ENCODE data around the gene LYPD1. TPM values are rescaled to one million over a fixed set of nuclear protein-coding genes. Genes with fewer than 3 reads are reported as not detected.

LYPD1 gene
- total and polyA plus RNA-seq, 10 of the 15 experiments (the other 5 are each of a cell fraction or from before 2014, with no cell fraction given) = not detected

DNA sequence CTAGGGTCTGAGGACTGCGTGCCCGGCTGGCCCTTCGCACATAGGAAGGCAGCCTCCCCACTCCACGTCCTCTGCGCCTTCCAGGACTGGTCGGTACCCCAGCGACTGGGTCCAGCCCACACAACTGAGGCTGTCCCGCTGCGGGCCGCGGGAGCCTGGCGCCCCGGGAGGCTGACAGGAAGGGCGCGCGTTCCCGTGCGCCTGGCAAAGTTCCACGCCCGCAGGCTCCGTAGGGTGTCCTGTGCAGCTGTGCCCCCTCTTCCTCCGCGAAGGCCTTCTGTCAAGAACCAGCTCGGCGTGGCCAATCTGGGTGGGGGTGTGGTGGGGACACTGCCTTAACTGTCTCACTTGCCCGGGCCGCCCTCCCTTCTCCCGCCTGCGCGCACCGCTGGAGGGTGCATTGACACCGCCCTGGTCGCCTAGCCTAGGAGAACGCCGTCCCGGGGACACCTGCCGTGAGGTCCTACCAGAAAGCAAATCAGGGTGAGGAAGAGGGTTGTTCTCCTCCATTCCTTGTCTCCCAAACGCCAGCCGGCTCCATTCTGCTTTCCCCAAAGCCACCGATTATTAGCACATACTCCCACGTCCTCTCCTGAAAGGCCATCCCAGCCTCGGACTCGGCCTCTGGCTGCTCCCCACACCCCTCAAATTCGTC lies 618 bp upstream of the LYPD1 start:
- no peaks in the 10 kb centered on the region for H3K79me2 ChIP-seq (ENCODE audit: control insufficient read depth, insufficient read depth, low read length)
- H3K9me3 ChIP-seq (replicated peaks; ENCODE audit: control insufficient read depth, insufficient read depth, low read length) = no peaks in the 10 kb centered on the region
- intact Hi-C loops (cut with micrococcal nuclease; ENCODE audit: unreplicated experiment) (loop anchor here (5.0 kb wide), 1 partner anchor 502 kb away; no protein-coding TSS in a partner anchor), in situ Hi-C loops (cut with MboI) (no loop called here)
- ChIA-PET RAD21 (ENCODE audit: unreplicated experiment) (no interaction called here), POLR2A (no interaction called here), SMC1A (ENCODE audit: uncharacterized antibody, unreplicated experiment) (no interaction called here), CTCF (interaction anchor here (1.7 kb wide), 1 partner anchor 500 kb away, joined by 4 read pairs; no protein-coding TSS in a partner anchor)
- 0 out of 6 replicates have a peak, but pooled peaks of 1 of the 3 experiments have one; percentile 2 for TF ChIP-seq CTCF (IDR thresholded peaks at IDR 0.05 in 2 of 3, conservative IDR thresholded peaks at IDR 0.05 in 1 of 3; ENCODE audit: control insufficient read depth in 2 of 3, extremely low read depth in 1 of 3, insufficient read depth in 1 of 3, low read depth in 3 of 3, low read length in 3 of 3)
- TF ChIP-seq MYC (IDR thresholded peaks at IDR 0.05; ENCODE audit: insufficient read depth, insufficient read length, insufficient replicate concordance, low read length, severe bottlenecking) = no peak
- no peaks in the 10 kb centered on the region for H3K36me3 ChIP-seq (ENCODE audit: control insufficient read depth in 2 of 2, insufficient read depth in 2 of 2, low read length in 1 of 2)
- no peak overlapping the region for H3K4me2 ChIP-seq (ENCODE audit: control insufficient read depth, insufficient read depth)
- no peaks in the 10 kb centered on the region for H4K20me1 ChIP-seq (ENCODE audit: control insufficient read depth, insufficient read depth)
- no peak overlapping the region for H2AFZ ChIP-seq (ENCODE audit: control insufficient read depth, low read depth, low read length)
- H3K4me1 ChIP-seq (ENCODE audit: control insufficient read depth, insufficient read depth, low read length) = no peaks in the 10 kb centered on the region
- no TSS peak for BruUV-seq (replicated peaks)
- FAIRE-seq (no peak), ATAC-seq (peak; percentile 49), DNase-seq (ENCODE audit: low read depth, low spot score) (no peak)
- H3K27me3 ChIP-seq (replicated peaks in 1 of 2; ENCODE audit: control insufficient read depth in 2 of 2, insufficient read depth in 2 of 2, low read length in 1 of 2) = peaks cover 5 to 6% of the 10 kb centered on the region in 2 experiments
- no peak overlapping the region for H3K4me3 ChIP-seq
- 34% methylated on average over 44 of the region's 44 CpGs for WGBS (ENCODE audit: insufficient coverage, insufficient replicate concordance, low lambda C conversion rate, missing lambda C conversion rate)
- no peak overlapping the region for H3K27ac ChIP-seq (ENCODE audit: control insufficient read depth, insufficient read depth)
- H3K9ac ChIP-seq (ENCODE audit: control insufficient read depth, insufficient read depth, low read length) = no peak overlapping the region
